22Rv1 (cell line): ENCODE results near the gene AKAP9.

Source experiments
- H3K27ac ChIP-seq: fragments of 450-650 bp; 2 replicates; pipeline ENCODE4 v1.5.1; 2017
- ZFX ChIP-seq: fragments of 450-650 bp; IDR thresholded peaks from 2 replicates; pipeline ENCODE4 v1.6.1; 2017; ENCODE audit warnings: antibody characterized with exemption, borderline replicate concordance
- TF ChIP-seq, protein P1 (sequence below): fragments of 450-650 bp; IDR thresholded peaks from 2 replicates; pipeline ENCODE4 v1.5.1; 2017; ENCODE audit warnings: mild to moderate bottlenecking

Gene AKAP9

DNA sequence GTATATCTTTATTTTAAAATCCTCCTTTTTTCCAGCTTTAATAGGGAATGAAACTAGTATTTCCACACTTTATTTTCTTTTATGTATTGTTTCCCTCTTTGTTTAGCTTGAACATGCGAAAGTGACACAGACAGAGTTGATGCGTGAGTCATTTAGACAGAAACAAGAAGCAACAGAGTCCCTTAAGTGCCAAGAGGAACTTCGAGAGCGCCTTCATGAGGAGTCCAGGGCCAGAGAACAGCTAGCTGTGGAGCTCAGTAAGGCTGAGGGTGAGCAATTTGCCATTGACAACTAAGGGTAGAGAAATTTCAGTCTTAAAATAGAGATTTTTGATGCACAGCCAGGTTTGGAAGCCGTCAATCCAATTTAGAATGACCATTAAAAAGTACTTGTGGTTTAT is 120.5 kb downstream of the AKAP9 start:
- peak overlapping the region; percentile 99 for H3K27ac ChIP-seq
- TF ChIP-seq ZFX = no peak
- TF ChIP-seq, protein P1, sequence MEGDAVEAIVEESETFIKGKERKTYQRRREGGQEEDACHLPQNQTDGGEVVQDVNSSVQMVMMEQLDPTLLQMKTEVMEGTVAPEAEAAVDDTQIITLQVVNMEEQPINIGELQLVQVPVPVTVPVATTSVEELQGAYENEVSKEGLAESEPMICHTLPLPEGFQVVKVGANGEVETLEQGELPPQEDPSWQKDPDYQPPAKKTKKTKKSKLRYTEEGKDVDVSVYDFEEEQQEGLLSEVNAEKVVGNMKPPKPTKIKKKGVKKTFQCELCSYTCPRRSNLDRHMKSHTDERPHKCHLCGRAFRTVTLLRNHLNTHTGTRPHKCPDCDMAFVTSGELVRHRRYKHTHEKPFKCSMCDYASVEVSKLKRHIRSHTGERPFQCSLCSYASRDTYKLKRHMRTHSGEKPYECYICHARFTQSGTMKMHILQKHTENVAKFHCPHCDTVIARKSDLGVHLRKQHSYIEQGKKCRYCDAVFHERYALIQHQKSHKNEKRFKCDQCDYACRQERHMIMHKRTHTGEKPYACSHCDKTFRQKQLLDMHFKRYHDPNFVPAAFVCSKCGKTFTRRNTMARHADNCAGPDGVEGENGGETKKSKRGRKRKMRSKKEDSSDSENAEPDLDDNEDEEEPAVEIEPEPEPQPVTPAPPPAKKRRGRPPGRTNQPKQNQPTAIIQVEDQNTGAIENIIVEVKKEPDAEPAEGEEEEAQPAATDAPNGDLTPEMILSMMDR = no peak

DNA sequence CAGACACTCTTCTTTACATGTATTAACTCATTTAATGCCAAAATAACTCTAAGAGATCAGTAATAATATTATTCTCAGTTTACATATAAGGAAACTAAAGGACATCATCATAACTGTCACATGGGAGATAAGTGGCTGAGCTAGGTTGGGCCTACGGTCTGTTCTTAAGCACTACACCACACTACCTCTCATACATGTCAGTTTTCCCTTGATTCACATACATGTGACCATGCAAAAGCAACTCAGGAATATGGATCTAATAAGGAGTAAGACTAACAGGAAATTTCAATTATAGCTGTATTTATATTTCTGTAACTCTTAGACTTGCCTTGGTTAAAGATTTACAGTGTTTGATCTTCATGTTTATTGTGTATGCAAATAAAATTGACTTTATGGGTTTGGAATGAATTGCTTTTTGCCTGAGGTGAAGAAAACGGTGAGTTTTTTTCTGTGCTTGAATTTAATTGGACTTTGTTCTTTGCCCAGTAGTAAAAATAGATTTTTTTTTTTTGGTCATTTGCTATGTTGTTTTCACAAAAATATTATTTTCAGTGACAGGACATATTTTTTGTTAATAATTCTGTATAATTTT is 123.9 kb downstream of the AKAP9 start:
- H3K27ac ChIP-seq = peak overlapping the region; percentile 99
- TF ChIP-seq, protein P1 = no peak
- no peak for TF ChIP-seq ZFX

DNA sequence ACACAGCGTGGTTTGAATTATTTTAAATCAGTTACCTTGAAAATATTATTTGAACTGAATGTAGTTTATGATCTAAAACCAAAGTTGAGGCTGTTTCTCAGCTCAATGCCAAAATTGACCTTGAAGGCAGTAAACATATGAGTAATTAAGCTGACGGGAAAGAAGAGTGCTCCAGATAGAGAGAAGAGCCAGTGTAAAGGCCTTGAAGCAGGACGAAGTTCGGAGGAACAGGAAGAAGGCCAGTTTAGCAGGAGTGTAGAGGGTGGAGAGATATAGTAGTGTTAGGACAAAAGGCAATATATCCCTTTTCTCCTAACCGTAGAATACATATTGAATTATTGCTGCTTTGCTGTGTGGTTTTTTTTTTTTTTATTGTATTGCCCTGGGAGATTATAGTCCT is 130.4 kb downstream of the AKAP9 start:
- TF ChIP-seq, protein P1 = no peak
- TF ChIP-seq ZFX = no peak
- H3K27ac ChIP-seq = peak overlapping the region; percentile 99

DNA sequence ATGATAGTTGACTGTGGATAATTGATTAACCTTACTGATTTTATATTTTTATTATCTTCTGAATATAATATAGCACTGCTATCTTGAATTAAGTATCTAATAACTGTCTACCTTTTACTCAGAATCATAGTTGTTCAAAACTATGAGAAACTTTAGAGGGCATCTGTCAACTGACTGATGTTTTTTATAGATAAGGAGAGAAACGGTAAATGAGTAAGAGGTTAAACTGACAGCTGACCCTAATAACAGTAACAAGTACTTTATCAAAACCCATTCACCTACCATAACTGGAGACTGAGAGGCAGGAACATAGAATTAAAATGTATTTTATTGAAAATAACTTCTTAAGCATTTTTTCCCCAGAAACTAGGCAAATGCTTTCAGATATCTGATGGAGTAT is 131.5 kb downstream of the AKAP9 start:
- peak overlapping the region; percentile 99 for H3K27ac ChIP-seq
- no peak for TF ChIP-seq ZFX
- TF ChIP-seq, protein P1 = no peak

DNA sequence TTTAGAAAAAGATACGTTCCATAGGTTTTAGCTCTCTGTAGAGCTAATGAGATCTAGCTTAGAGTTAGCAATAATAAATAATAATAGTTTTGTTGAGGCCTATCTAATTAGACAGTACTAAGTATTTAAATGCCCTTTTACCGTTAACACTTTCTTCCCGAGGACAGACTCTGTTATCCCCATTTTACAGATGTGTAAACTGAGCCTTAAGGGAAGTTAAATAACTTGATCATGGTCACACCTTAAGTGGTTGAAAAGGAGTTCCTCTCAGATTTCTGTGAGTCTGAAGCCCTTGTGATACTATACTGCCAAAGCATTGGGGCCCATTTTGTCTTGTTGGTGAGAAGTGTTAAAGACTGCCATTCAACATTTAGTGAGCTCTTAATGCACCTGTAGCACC is 132.0 kb downstream of the AKAP9 start:
- peak overlapping the region; percentile 99 for H3K27ac ChIP-seq

DNA sequence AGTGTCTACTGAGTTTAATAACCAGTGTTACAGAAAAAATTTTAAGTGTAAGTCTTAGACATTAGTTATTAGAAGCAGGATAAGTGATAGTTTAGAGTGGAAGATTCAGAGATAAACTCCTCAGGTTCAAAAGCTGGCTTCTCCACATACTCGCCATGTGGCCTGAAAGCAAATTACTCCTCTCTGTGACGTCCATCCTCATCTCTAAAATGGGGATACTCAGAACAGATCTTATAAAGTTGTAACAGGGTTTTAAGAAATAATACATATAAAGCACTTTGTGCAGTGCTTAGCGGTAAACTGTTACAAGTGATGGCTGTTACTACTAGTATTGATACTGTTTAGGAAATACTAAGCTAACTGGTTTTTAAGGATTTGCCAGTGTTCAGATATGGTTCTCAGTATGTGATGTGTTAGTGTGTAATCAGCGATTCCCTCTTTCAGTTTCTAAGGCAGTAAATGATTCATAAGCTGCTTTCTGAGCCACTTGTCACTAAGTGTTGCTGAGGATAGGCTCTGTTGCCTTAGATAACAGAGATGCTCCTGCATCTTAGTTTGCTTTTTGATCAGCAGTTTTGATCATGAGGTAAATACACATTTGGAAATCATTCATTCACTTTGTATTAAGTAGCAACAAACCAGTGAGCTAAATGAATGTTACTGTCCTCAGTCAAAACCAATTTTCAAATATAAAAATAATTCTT is 134.9 kb downstream of the AKAP9 start:
- TF ChIP-seq, protein P1 = no peak
- TF ChIP-seq ZFX = no peak
- H3K27ac ChIP-seq = peak overlapping the region; percentile 65

More for the DNA sequence above, 132.0 kb downstream of the AKAP9 start:
- no peak for TF ChIP-seq ZFX
- TF ChIP-seq, protein P1 = no peak

DNA sequence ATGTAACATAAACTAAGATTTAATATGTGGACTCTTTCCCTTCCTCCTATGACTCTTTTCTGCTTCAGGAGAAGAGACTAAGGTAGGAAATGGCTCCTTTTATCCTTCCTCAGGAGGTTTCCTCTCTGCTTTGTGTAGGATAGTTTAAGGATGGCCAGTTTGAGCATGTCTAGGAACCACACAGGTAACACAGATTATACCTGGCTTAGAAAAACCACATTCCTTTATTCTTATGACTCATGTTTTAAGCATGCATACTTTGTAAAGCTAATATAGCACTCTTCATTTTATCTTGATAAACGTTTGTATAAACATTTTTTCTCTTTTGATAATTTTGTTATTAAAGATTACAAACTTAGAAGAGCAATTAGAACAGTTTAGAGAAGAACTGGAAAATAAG is 135.8 kb downstream of the AKAP9 start:
- H3K27ac ChIP-seq = peak overlapping the region; percentile 65
- TF ChIP-seq ZFX = no peak
- TF ChIP-seq, protein P1 = no peak

DNA sequence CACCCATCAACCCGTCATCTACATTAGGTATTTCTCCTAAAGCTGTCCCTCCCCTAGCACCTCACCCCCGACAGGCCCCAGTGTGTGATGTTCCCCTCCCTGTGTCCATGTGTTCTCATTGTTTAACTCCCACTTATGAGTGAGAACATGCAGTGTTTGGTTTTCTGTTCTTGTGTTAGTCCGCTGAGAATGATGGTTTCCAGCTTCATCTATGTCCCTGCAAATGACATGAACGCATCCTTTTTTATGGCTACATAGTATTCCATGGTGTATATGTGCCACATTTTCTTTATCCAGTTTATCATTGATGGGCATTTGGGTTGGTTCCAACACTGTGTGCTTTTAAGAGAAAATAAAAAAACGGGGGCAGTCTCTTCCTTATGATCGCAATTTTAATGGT is 143.3 kb downstream of the AKAP9 start:
- H3K27ac ChIP-seq = peak overlapping the region; percentile 25; the same call in 1 of the 2 replicates
